ENCODE measurements around the gene CHST8.

CHST8 gene

GRCh38 chr19:33737681-33738371, 116.1 kb downstream of the CHST8 start:
- DNase-seq (ENCODE audit: low spot score), result no peak

GRCh38 chr19:33740811-33741396, 119.2 kb downstream of the CHST8 start:
- DNase-seq (ENCODE audit: low spot score), result no peak

- DNase-seq (ENCODE audit: low spot score), result no peak
Observed at GRCh38 chr19:33745297-33745696, 123.5 kb downstream of the CHST8 start.

GRCh38 chr19:33746159-33746558, 124.4 kb downstream of the CHST8 start:
- DNase-seq (ENCODE audit: low spot score), result no peak

- no peak for DNase-seq (ENCODE audit: low spot score)
Observed at GRCh38 chr19:33747273-33747672, 125.5 kb downstream of the CHST8 start.

- no peak for DNase-seq (ENCODE audit: low spot score)
Observed at GRCh38 chr19:33748231-33748630, 126.5 kb downstream of the CHST8 start.

- no peak for DNase-seq (ENCODE audit: low spot score)
Observed at GRCh38 chr19:33749016-33749415, 127.3 kb downstream of the CHST8 start.

DNA sequence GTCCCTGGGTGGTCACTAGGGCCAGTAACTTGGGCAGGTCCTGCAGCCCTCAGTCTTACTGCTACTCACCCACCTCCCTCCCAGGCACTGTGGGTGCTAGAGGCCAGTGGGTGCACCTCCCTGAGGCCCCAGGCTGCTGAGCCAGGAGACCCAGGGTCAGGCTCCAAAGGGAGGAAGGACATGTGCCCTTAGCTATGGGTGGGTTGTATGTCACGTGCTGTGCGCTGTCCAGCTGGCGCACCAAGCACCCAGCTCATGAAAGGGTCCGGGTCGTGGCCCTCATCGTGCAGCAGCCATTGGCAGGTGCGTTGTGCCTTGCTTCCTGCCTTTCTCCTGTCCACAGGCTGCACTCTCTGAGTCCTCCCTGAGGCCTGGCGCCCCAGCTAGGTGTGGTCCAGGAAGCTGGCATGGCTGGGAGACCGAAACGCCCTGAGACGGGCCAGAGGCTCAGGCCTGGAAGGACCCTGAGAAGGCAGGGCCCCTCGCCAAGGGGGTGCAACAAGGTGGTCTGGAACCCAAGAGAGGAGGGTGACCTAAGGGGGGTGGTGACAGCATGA, 127.9 kb downstream of the CHST8 start:
- DNase-seq (ENCODE audit: low spot score), result no peak

DNA sequence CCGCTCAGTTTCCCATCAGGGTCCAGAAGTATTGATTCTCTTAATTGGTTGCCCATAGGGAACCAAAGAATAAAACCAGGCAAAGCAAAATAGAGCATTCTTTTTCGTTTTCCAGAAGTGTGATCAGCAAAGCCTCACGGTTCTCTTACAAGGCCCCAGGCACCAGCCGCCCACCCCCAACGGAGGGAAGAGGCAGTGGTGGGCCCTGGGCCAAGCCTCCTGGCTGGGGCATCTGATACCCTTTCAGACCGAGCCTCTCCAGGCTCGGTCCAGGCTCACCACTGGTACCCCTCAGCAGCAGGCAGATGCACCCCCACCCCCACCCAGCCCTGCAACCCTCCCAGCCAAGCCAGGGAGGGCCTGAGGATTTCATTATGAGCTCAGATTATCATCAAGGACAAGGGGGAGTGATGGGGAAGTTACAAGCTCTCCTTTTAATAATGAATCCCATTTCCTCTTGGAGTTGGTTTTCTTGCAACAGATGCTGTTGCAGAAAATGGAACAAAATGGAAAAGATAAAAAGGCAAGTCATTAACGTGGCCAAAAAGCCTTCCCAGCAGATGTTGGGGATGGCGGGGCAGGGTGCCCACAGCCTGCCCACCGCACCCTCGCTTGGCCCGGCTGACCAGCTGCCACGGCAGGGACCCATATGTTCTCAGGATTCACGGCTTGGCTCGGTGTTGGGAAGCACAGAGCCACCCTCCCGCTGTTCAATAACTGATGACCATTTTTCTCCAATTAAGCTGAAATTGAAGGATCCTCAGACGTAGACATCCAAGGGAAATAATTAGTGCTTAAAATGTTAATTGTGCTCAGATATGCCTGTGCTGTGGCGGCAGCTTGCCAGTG, 129.1 kb downstream of the CHST8 start:
- DNase-seq (ENCODE audit: low spot score), result no peak

GRCh38 chr19:33751436-33751770, 129.7 kb downstream of the CHST8 start:
- DNase-seq (ENCODE audit: low spot score), result no peak

DNA sequence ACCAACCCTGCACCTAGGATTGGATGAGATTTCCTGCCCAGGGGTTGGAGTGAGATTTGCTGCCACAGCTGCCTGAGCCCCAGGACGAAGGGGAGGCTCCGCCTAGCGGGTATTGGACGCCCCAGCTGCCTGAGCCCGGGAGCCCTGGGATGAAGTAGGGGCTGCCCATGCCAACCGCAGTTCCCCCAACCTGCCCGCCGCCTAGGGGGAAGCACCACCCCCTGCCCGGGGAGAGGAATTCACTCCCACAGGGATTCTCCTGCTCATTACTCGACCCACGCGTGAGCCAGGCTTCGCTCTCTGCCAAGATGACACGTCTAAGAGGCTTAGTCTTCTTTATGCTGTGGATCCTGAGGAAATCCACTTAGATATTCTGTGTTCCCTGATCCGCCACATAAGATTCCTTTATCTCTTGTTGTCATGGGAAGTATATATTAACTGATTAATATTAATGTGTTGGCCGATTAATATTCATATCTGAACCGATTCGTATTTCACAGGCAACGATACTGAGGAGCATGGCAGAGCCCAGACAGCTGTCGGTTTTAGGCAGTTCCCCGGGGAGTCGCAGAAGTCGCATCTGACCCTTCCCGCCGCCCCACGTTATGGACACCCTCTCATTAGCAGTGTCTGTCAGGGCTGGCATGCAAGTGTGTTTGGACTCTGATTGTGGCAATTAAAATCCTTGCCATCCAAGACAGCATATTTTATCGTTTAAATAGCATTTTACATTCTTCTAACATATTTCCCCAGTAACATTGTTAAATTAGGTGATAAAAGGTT, 130.5 kb downstream of the CHST8 start:
- DNase-seq (ENCODE audit: low spot score), result no peak

- no peak for DNase-seq (ENCODE audit: low spot score)
Observed at GRCh38 chr19:33752945-33753344, 131.2 kb downstream of the CHST8 start.

- no peak for DNase-seq (ENCODE audit: low spot score)
Observed at GRCh38 chr19:33754361-33754760, 132.6 kb downstream of the CHST8 start.

DNA sequence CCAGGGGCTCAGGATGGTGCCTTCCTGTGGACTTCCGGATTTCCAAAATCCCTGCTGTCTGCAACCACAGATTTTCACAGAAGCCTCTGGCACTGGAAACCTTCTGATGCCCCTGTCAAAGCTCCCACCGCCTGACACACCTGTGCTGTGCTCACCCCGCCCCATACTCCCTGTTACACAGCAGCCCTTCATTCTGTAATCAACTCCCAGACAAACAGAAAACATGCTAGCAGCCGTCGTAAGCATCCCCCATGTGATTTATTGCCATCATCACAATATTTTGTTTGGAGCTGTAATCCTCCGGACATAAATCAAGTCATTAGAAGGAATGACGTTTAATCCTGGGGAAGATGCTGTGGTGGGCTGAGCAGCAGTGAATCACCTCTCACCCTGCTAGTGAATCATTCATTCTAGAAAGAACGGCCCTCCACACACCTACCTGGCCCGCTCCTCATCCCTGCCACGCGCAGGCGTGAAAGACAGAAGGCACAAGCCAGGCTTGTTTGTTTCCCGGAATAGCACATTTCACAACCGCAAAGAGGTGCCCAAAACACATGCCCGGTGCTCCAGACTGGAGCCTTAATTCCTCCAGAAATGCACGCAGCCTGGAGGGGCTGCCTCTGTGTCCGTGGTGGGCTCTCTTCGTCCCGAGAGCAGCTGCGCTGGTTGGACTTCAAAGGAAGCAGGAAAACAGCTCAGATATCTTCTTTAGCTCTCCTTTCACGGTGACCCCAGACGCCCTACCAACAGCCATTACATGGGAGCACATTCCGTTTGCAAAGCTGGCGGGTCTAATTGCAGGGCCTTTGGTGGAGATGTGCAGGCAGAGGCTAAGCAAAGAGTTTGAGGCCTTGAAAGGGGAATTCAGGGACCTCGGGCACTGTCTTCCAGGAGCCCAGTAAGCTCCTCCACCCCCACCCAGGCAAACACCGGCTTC, 133.6 kb downstream of the CHST8 start:
- no peak for DNase-seq (ENCODE audit: low spot score)

- no peak for DNase-seq (ENCODE audit: low spot score)
Observed at GRCh38 chr19:33756177-33756576, 134.4 kb downstream of the CHST8 start.

DNA sequence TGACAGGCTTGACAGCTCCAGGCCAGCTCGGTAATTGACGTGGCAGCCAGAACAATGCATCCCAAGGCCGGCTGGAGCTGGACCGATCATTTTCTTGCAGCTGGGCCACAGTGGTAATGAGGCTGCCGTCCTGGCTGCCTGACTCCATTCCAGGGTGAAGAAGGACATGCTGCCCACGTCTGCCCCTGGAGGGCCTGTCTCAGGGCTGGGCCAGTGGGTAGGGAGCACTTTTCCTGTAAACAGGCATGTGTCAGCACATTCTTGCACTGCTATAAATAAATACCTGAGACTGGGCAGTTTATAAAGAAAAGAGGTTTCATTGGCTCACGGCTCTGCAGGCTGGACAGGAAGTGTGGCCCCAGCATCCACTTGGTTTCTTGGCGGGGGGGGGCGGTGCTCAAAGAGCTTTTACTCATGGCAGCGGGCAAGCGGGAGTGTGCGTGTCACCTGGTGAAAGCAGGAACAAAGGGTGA, 136.8 kb downstream of the CHST8 start:
- no peak for DNase-seq (ENCODE audit: low spot score)

GRCh38 chr19:33759356-33759755, 137.6 kb downstream of the CHST8 start:
- DNase-seq (ENCODE audit: low spot score), result no peak

GRCh38 chr19:33763633-33764371, 142.0 kb downstream of the CHST8 start:
- no peak for DNase-seq (ENCODE audit: low spot score)

- no peak for DNase-seq (ENCODE audit: low spot score)
Observed at GRCh38 chr19:33766623-33767022, 144.9 kb downstream of the CHST8 start.

- no peak for DNase-seq (ENCODE audit: low spot score)
Observed at GRCh38 chr19:33767898-33768413, 146.2 kb downstream of the CHST8 start.
